Measurements from ENCODE around the gene NEXN.
"Not testable (repeated sequence)": the region's sequence is repeated elsewhere in the genome, so short reads cannot be mapped to it uniquely, and the experiment has no call there.

NEXN gene

GRCh38 chr1:77978293-77978968 lies 90.0 kb downstream of the NEXN start:
- Histone ChIP-seq H3K9me2 (replicated peaks; ENCODE audit: insufficient read depth, low read length) (no peaks in the 10 kb centered on the region), H3K9ac (ENCODE audit: low read length) (peak overlapping the region; percentile 95), H3K27ac (ENCODE audit: low read depth, low read length) (peak overlapping the region; percentile 93), H3K36me3 (ENCODE audit: low read length) (peaks cover 42% of the 10 kb centered on the region), H3K4me3 (ENCODE audit: insufficient read depth, low read length, poor library complexity, severe bottlenecking) (peak overlapping the region; percentile 87), H2AFZ (ENCODE audit: low read depth, low read length, severe bottlenecking) (peak overlapping the region; percentile 8), H3F3A (ENCODE audit: insufficient read depth) (peaks cover 3% of the 10 kb centered on the region; the same call in 1 of the 2 replicates), H3K27me3 (ENCODE audit: low read length) (no peaks in the 10 kb centered on the region), H4K20me1 (ENCODE audit: low read depth, low read length) (peaks cover 41% of the 10 kb centered on the region), H3K79me2 (ENCODE audit: insufficient read depth, low read length) (peaks cover 87% of the 10 kb centered on the region), H3K4me2 (ENCODE audit: low read depth, low read length, poor library complexity, severe bottlenecking) (peak overlapping the region; percentile 73), H3K9me3 (ENCODE audit: insufficient read depth, low read length) (no peaks in the 10 kb centered on the region)
- TF ChIP-seq EZH2phosphoT487 (conservative IDR thresholded peaks at IDR 0.05; ENCODE audit: low read length) (no peak), CTCF (IDR thresholded peaks at IDR 0.05; ENCODE audit: insufficient read depth, low read length, poor library complexity, severe bottlenecking) (no peak)

- H2AFZ ChIP-seq (ENCODE audit: low read depth, low read length, severe bottlenecking): peak within 1 kb of the TSS; percentile 8
- H3K9me3 ChIP-seq (ENCODE audit: insufficient read depth, low read length): no peaks in the 10 kb centered on the region
- peak within 1 kb of the TSS; percentile 97 for H3K4me2 ChIP-seq (ENCODE audit: low read depth, low read length, poor library complexity, severe bottlenecking)
- H3K27me3 ChIP-seq (ENCODE audit: low read length): no peaks in the 10 kb centered on the region
- peaks cover 40% of the 10 kb centered on the region for H4K20me1 ChIP-seq (ENCODE audit: low read depth, low read length)
- H3K27ac ChIP-seq (ENCODE audit: low read depth, low read length): peak within 1 kb of the TSS; percentile 93
- H3K9ac ChIP-seq (ENCODE audit: low read length): peak within 1 kb of the TSS; percentile 95
- H3K79me2 ChIP-seq (ENCODE audit: insufficient read depth, low read length): peaks cover 86% of the 10 kb centered on the region
- peaks cover 3% of the 10 kb centered on the region; the same call in 1 of the 2 replicates for H3F3A ChIP-seq (ENCODE audit: insufficient read depth)
- H3K4me3 ChIP-seq (ENCODE audit: insufficient read depth, low read length, poor library complexity, severe bottlenecking): peak within 1 kb of the TSS; percentile 87
- H3K9me2 ChIP-seq (replicated peaks; ENCODE audit: insufficient read depth, low read length): no peaks in the 10 kb centered on the region
- H3K36me3 ChIP-seq (ENCODE audit: low read length): peaks cover 42% of the 10 kb centered on the region
- TF ChIP-seq EZH2phosphoT487 (conservative IDR thresholded peaks at IDR 0.05; ENCODE audit: low read length) (no peak), CTCF (IDR thresholded peaks at IDR 0.05; ENCODE audit: insufficient read depth, low read length, poor library complexity, severe bottlenecking) (peak; percentile 46)
Measured at GRCh38 chr1:77978969-77979876, 90.8 kb downstream of the NEXN start, which contains the start of gene FUBP1. FUBP1 (minus strand) TSS chr1:77979072; CDS start chr1:77979004, 68 bp downstream.

GRCh38 chr1:77983352-77983996 lies 95.0 kb downstream of the NEXN start:
- H3K79me2 ChIP-seq (ENCODE audit: insufficient read depth, low read length): peaks cover 77% of the 10 kb centered on the region
- not testable (repeated sequence) for H3K4me2 ChIP-seq (ENCODE audit: low read depth, low read length, poor library complexity, severe bottlenecking); H3K9me3 ChIP-seq (ENCODE audit: insufficient read depth, low read length); H3F3A ChIP-seq (ENCODE audit: insufficient read depth); H3K27me3 ChIP-seq (ENCODE audit: low read length); H3K27ac ChIP-seq (ENCODE audit: low read depth, low read length); H3K4me3 ChIP-seq (ENCODE audit: insufficient read depth, low read length, poor library complexity, severe bottlenecking); H3K9ac ChIP-seq (ENCODE audit: low read length); H2AFZ ChIP-seq (ENCODE audit: low read depth, low read length, severe bottlenecking); H3K9me2 ChIP-seq (replicated peaks; ENCODE audit: insufficient read depth, low read length)
- H4K20me1 ChIP-seq (ENCODE audit: low read depth, low read length): peaks cover 14% of the 10 kb centered on the region; the same call in 1 of the 2 replicates
- H3K36me3 ChIP-seq (ENCODE audit: low read length): peaks cover 11% of the 10 kb centered on the region; the same call in 1 of the 2 replicates
